ENCODE results near the gene MYPOP.

- TF ChIP-seq CTCF (IDR thresholded peaks at IDR 0.05; ENCODE audit: low read depth, low read length, poor library complexity, severe bottlenecking), result no peak
- TF ChIP-seq EZH2phosphoT487 (IDR thresholded peaks at IDR 0.05; ENCODE audit: borderline replicate concordance, low read length), result no peak
Measured at GRCh38 chr19:45890877-45891276, 11.5 kb downstream of the MYPOP start.

Measured in DOHH2 (cell line).